Endometrium (tissue), 2 donors: ENCODE results near the gene GRK1.

Source experiments
- FAIRE-seq: peaks from 2 replicates; lab custom pipeline; 2012; peaks lifted over from hg19 to GRCh38; lab: Jason Lieb, UNC
- donor health status: control.
- donor health status: control.

GRK1 gene

DNA sequence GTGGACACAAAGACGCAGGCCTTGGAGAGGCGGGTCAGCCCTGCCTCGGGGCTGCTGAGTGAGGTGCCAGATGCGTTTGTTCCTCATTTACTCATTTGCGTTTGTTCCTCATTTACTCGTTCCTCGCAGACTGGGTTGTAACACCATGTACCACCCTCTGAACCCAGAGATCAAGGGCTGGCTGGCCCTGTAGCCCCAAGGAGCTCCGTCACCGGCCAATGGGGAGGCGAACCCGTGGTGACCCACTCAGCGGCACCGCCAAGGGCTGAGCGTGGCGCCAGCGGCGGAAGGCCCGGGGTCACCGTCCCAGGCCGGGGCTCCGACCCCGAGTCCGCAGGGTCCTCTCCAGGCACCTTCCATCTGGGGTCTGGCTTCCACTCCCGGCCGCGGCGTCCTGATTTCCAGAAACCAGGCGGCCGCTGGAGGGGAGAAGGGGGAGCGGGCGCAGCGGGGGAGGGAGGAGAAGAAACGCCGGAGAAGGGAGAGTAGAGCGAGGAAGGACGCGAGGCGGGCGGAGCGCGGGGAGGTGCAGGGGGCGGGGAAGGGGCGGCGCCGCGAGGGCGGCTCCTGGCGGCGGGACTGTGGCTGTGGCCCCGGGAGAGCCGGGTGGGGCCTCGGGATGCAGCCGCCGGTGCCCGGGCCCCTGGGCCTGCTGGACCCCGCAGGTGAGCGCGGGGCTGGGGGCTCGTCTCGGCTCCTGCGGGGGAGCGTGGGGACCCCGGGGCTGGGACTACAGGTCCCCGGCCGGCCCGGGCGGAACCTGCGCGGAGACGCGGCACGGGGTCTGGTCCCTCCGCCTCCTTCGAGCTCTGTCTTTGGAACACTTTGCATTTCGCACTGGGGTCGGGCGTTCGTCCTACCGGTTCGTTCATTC, 91.9 kb downstream of the GRK1 start, which contains the start of gene TMEM255B:
Gene TMEM255B, plus strand, starts transcription at position 576 of the 874 bp plus-strand sequence. Its CDS starts 44 bp downstream, at position 620.
- no peak for FAIRE-seq

DNA sequence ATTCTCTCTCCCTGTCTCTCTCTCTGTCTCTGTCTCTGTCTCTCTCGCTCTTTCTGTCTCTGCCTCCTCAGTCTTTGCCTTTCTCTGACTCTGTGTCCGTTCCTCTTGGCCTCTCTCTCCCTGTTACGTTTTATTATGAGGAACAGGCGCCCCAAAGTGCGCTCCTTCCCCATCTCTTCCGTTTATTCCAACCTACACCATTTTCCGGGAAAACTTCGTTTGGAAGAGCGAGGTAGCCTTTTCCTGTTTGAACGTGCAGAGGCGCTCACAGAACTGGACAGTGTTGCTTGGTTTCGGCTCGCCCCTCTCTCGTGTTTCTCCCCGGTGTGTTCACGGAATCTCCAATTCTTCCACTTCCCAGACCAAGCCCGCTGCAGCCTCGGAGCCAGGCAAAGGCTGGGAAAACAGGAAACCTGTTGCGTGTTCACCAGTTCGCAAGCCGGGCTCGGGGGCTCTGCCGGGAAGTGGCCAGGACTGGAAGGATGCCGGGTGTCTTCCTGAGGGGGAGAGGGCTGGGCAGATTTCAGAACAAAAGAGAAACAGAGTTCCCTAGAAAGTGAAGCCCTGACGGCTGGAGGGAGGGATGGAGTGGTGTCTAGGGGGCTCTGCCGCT, 92.6 kb downstream of the GRK1 start:
- no peak for FAIRE-seq

DNA sequence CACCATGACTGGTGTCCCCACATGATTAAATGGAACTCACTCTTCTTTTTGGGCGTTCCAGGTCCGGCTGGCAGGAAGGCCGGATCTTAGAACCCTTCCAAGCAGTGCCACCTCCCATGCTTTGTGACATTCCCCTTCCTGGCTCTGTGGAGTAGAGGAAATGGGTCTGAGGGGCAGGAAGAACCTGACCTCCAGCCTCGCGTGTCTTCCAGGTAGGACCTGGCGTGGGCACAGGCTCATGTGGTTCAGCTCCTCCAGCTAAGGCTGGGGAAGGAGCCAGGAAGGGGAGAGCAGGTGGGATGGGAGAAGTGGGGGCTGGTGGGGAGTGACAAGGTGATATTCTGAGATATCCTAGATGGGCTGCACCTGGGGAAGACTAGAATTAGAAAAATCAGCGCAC, 94.1 kb downstream of the GRK1 start:
- no peak for FAIRE-seq

DNA sequence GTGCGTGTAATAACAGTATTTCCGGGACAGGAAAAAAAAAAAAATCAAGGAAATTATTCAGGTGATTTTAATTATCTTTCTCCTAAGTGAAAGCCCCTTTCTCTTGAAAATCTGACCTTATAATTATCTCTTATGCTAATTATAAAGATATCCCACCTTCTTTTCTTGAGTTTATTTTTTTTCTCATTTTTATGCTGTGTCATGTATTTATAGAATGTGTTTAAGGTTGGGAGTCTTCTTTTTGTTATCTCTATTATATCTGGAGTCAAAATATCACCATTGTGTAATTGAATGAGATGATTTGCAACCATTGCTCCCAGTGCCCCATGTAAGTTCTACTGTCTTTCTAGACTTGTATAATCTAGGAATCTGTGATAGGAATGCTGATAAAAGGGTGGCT, 95.1 kb downstream of the GRK1 start:
- FAIRE-seq = no peak

DNA sequence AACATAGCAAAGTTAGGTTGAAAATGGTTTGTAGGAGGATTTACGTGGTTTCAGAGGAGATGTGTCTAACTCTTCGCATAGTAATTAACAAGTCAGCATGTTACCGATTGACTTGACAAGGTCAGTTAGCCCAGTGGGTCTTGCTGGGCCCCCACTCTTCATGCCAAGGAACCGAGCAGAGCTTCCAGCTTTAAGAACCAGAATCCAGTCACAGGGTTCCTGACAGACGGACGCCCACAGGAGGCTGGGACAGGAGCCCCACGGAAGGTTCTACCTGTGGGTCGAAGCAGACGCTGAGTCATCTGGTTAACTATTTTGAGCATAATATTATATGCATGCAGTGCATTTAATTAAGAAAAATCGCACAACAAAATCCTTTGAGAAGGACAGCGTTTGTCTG, 95.5 kb downstream of the GRK1 start:
- FAIRE-seq = no peak

DNA sequence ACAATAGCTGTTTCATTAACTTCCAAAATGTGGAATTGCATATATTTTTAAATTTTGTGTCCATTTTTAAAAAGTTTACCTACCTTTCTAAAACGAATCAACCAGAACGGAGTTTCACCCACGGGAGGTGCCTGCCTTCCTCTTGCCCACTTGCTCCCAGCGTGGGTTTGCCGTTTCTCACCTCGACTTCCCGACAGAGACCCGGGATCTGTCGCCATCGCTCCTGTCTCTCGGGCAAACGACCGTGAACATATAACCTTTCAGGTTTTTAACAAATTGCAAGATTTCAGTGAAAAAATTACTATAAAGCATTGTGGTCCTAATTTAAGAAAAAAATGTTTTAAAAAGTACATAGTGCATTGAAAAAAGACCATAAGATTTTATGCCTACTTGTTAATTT, 96.2 kb downstream of the GRK1 start:
- FAIRE-seq = no peak

DNA sequence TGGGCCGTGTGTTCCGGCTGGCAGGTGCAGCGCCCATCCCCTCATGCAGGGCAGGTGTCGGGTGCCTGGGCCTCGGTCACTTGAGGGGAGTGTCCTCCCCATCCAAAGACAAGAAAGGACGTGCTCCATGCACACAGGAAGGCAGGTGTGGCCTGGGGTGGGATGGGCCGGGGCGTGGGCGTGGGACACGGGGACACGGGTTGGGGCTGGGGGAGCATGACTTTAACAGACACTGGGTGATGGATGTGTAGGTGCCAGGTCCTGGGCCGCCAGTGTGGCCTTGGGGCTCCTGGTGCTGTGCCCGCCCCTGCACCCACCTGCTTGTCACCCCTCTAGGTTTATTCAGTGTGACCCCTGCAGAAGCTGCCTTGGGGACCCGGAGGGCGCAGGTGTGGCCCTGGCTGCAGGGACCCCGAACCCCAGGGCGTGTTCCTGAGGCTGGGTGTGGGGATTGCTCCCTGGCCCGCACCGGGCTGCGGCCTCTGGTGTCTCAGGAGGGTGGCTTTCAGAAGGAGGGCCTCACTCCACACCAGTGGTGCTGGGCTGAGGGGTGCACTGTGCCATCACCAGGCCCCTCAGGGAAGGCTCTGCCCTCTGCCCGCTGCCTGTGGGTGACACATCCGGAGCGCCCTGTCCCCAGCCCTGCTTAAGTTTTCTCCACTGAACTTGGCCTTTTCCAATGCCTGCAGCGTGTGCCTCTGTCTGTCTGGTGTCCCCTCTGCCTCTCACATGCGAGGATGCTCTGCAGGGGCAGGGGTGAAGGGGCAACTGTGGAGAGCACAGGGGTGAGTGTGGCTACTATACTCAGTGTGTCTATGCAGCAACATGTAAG, 97.2 kb downstream of the GRK1 start:
- FAIRE-seq = no peak

DNA sequence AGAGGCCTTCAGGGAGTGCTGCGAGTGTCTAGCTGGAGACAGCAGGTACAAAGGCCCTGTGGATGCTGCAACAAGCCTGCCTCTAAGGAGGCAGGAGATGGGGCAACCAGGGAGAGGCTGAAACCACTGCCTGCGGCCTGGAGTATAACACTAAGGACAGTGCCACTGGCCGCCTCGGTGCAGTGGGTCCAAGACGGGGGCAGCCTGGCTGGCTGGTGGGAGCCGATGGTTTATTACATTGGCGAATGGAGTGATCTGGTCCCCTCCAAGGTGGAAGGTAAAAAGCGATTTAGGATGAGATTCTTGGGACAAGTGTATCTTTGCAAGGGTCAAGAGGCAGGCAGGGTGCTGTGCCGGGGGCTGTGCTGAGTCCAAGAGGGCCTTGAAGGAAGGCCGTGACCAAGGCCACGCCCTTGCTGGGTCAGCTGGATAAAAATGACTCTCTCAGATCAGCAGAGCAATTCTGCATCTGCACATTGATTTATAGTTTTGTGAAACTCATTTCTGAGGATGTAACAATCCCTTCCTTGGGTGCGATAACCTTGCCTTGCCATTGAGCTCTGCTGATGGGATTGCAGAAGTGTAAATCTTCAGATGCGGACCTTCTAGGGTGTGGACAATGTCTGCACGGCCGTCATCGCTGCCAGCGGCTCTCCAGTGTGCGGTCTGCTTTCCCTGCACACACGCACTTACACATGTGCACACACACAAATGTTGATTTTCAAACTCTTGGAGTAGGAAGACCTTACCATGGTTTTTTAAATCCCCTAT, 98.0 kb downstream of the GRK1 start:
- FAIRE-seq = no peak

DNA sequence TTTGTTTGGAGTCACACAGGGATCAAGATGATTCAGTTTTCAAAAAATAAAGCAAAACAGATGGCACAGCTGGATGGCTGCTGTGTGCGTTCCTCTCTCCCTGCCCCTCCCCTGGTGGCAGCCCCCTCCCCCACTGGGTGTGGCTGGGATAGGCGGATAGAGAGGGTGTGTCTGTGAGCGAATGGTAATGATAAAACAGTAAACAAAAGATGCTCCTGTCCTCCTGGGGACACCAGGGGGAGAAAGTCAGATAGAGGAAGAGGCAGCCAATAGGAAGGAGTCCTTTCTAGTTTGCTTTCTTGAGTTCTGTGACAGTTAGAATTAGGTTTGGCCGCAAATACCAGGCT, 98.5 kb downstream of the GRK1 start:
- no peak for FAIRE-seq

DNA sequence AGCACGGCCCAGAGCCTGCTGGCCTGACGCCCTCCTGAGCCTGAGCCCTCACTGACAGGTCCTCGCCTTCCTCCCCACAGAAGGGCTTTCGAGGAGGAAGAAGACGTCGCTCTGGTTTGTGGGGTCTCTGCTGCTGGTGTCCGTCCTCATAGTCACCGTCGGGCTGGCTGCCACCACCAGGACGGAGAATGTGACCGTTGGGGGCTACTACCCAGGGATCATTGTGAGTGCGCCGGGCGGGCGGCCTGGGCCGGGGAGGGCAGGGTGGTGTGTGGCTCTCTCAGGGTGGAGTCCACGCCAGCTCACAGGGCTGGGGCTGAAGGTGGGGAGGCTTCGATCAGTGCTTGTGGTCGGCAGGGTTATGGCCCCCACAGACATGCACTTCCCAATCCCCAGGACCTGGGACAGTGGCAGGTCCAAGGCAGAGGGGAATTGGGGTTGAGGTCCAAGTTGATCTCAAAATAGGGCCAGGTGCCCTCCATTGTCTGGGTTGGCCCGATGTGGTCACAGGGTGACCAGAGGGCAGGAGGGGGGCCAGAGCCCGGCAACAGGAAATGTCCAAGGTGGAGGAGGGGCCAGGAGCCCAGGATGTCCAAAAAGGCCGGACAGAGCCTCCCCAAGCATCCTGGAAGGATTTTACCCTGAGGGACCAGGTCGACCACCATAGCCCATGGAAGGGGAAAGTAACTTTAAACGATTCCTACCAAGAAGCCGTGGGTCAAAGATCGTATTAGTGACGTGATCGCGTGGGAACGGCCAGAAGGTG, 99.2 kb downstream of the GRK1 start:
- FAIRE-seq = no peak

DNA sequence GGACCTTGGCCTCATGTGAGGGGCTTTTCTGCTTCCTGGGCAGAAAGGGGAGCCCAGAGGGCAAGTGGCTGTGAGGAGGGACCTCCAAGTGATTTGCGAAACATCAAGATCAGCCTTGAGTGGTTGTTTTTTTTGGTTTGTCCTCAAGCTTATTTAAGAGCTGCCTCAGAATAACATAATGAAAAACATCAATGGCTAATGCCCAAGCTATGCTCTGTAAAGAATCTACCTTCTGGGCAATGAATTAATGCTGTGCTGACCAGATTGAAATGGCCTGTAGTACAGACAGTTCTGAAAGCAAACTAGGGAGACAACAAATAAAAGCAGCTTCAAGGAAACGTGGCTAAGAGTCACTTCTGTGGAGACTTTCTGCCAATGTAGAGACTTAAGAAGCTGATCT, 100.3 kb downstream of the GRK1 start:
- no peak for FAIRE-seq

DNA sequence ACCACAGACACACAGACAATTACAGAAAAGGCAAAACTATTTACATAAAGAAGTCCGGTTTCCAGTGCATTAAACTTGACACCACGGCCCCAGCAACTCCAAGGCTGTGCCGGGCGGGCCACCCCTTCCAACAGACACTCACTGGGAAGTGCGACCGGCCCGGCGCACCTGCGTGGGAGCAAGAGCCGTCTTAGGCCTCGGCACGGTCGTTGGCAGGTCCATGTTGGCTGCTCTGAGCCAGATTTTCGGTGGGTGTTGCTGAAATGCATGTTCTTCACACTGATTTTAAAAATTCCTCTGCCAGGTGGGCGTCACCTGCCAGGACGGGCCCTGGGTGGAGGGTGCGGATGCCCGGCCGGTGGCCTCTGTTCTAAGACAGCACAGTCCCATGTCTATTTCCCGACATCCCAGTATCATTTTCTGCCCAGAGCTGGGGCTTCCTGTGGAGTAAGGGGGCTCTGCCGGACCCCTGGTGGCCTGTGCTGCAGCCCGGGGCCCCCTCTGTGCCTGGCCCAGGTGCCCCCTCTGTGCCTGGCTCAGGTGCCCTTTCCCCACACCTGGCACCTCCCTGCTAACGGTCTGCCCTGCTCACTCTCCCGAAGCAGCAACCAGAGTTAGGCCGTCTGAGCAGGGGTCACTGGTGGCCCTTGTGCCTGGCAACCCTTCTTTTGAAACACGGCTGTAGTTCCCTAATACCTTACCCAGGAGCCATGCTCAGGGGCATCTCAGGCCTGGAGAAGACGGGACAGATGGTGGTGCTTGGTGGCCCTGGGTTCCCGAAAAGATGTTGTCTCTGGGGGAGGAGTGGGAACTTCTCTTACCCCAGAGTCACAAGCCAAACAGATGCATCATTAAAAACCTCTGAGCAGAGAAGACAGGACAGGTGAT, 101.2 kb downstream of the GRK1 start:
- no peak for FAIRE-seq

DNA sequence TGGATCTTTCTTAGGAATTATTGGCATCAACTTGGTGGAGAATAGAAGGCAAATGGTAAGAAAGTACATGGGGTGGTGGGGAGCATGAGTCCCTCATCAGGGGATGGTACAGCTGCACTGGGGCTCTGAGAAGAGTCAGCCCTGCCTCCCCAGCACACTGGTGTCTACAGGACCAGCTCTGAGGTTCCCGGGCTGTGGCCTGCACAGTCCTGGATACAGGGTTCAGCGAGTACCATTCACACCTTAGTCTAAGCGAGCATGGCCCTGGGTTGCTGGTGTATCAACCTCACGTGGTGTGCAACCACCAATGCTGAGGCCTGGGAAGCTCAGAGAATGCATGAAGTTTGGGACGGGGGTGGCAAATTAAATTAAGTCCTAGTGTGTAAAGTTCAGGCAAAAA, 102.1 kb downstream of the GRK1 start:
- no peak for FAIRE-seq

DNA sequence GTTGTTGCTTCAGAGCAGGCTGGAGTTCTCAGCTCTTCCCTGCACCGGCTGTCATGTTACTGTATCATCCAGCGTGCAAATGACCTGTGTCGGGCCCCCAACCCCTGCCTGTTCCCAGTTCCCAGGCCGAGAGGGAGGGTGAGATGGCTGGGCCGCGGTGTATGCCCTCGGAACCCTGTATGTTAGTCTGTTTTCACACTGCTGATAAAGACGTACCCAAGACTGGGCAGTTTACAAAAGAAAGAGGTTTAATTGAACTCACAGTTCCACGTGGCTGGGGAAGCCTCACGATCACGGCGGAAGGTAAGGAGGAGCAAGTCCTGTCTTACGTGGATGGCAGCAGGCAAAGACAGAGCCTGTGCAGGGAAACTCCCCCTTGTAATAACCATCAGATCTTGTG, 102.9 kb downstream of the GRK1 start:
- FAIRE-seq = no peak

DNA sequence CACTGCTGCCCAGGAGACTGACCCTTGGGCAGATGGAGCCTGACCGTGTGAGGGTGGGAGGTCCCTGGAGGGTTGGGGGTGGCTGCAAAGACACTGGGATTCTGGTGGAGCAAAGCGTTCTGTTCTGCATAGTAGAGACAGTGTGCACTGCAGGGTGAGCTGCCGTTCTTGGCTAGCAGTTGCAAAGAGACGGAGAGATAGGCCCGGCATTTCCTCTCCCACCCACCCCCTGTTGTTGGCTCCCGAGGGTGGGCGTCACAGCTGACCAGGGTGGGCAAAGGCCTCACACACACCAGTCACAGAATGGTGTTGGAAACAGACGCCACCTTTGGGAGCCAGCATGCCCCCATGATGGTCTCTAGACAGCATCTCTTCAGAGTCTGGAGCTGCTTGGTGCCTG, 103.4 kb downstream of the GRK1 start:
- FAIRE-seq = no peak

DNA sequence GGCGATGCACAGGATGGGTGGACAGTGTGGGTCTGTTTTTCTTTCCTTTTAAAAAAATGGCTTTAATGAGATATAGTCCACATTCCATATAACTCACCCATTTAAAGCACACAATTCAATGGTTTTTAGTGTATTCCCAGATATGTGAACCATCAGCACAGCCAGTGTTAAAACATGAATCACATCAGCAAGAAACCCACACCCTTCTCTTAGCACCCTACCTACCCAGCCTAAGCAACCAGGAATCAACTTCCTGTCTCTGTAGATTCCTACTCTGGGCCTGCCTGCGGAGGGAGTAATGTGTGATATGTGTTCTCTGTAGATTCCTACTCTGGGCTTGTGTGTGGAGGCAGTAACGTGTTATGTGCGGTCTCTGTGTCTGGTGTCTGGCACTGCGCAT, 103.9 kb downstream of the GRK1 start:
- no peak for FAIRE-seq

DNA sequence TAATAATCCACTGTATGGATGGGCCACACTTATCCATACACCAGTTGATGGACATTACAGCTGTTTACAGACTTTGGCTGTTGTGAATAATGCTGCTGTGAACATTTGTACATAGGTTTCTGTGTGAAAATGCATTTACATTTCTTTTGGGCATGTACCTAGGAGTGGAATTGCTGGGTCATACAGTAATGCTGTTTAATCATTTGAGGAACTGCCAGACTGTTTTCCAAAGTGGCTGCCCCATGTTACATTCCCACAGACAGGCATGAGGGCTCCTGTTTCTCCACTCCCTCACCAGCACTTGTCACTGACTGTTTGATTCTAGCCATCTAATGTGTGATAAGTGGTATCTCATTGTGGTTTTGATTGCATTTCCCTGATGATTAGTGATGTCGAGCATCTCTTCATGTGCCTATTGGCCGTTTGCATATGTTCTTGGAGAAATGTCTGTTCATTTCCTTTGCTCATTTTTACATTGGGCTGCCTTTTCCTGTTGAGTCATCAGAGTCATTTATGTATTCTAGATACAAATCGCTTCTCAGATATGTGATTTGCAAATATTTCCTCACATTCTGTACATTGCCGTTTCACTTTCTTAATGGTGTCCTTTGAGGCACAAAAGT, 104.8 kb downstream of the GRK1 start:
- no peak for FAIRE-seq

DNA sequence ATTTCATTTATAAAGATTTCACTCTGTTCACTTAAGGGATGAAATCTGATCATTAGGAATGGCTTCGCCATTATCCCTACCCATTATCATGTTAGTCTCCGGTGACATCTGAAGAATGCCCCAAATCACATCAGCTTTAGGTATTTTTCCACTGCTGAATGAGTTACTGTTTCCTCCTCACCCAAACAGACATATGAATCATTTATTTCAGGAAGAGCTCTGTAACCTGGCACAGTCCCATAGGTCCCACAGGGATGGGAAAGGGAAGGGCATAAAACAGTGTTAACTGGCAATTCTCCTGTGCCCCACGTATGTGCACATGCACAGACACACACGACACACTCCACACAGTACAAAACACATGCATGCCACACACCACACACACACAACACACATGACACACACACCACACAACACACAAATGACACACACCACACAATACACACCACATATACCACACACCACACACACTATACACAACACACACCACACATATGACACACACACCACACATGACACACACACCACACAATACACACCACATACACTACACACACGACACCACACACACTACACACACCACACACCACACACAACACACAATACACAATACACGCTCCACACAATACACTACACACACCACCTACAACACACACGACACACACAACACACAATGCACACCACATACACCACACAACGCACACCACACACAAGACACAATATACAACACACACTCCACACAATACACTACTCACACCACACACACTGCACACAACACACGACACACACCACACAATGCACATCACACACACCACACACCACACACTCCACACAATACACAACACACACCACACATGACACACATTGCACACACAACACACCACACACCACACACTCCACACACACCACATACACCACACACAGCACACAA, 107.4 kb downstream of the GRK1 start:
- FAIRE-seq = no peak
